KOPT-K1 (cell line): ENCODE results near the gene RNF168.
A peak's percentile ranks its signal among the peaks of the same experiment; 100 is the strongest.
"Not testable (repeated sequence)": the region's sequence is repeated elsewhere in the genome, so short reads cannot be mapped to it uniquely, and the experiment has no call there.

Experiments
- H3K27ac ChIP-seq: fragments of 200-600 bp; sonication (generic); 2 replicates; pipeline ENCODE4 v1.5.1; 2016; ENCODE audit warnings: antibody characterized with exemption, mild to moderate bottlenecking, low read depth, low read length; ENCODE audit not compliant: poor library complexity, severe bottlenecking
- H3K36me3 ChIP-seq: fragments of 200-600 bp; sonication (generic); 2 replicates; pipeline ENCODE4 v1.5.1; 2017; ENCODE audit warnings: antibody characterized with exemption, mild to moderate bottlenecking, low read length, moderate library complexity; ENCODE audit not compliant: insufficient read depth
- H3K9me3 ChIP-seq: fragments of 200-600 bp; sonication (generic); 2 replicates; pipeline ENCODE4 v1.5.1; 2017; ENCODE audit warnings: antibody characterized with exemption, low read length, mild to moderate bottlenecking; ENCODE audit not compliant: insufficient read depth, poor library complexity, severe bottlenecking

RNF168 gene

GRCh38 chr3:196502775-196503195 lies 783 bp downstream of the RNF168 start:
- H3K27ac ChIP-seq: peak overlapping the region; percentile 96
- H3K9me3 ChIP-seq: peaks cover 19% of the 10 kb centered on the region
- H3K36me3 ChIP-seq: peaks cover 33% of the 10 kb centered on the region

DNA sequence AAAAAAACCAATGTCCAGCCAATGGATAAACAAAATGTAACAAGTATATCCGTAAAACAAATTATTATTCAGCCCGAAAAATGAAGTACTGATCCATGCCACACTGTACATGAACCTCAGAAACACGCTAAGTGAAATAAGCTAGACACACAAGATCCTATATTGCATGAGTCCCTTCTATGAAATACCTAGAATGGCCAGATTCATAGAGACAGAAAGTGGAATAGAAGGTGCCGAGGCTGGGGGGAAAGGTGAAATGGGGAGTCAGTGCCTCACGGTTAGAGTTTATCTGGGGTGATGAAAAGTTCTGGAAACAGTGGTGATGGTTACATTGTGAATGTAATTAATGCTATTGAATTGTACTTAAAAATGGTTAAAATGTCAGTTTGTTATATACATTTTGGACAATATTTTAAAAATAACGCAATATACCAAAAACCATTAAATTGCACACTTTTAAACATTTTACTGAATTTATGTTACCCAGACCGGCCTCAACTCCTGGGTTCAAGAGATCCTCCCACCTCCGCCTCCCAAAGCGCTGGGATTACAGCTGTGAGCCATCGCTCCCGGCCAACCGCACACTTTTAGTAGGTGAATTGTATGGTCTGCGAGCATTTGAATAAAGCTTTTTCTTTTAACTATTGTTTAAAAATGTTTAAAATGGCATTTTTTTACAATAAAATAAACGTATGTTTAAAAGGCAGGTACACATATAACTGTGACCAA lies 2.1 kb downstream of the RNF168 start:
- H3K9me3 ChIP-seq: peaks cover 9% of the 10 kb centered on the region
- peak overlapping the region; percentile 96 for H3K27ac ChIP-seq
- H3K36me3 ChIP-seq: peaks cover 46% of the 10 kb centered on the region

GRCh38 chr3:196499807-196500524 lies 3.6 kb downstream of the RNF168 start:
- H3K36me3 ChIP-seq: peaks cover 61% of the 10 kb centered on the region
- H3K27ac ChIP-seq: peak overlapping the region; percentile 96
- no peaks in the 10 kb centered on the region for H3K9me3 ChIP-seq

GRCh38 chr3:196499061-196499460 lies 4.5 kb downstream of the RNF168 start:
- H3K36me3 ChIP-seq: peaks cover 70% of the 10 kb centered on the region
- peak overlapping the region; percentile 96 for H3K27ac ChIP-seq
- no peaks in the 10 kb centered on the region for H3K9me3 ChIP-seq

GRCh38 chr3:196498297-196498696 lies 5.3 kb downstream of the RNF168 start:
- peaks cover 75% of the 10 kb centered on the region for H3K36me3 ChIP-seq
- no peak overlapping the region for H3K27ac ChIP-seq
- no peaks in the 10 kb centered on the region for H3K9me3 ChIP-seq

- Histone ChIP-seq H3K27ac (no peak overlapping the region), H3K9me3 (no peaks in the 10 kb centered on the region), H3K36me3 (peaks cover 89% of the 10 kb centered on the region)
Measured at GRCh38 chr3:196496183-196496582, 7.4 kb downstream of the RNF168 start.

- Histone ChIP-seq H3K27ac (no peak overlapping the region), H3K36me3 (peaks cover 89% of the 10 kb centered on the region), H3K9me3 (no peaks in the 10 kb centered on the region)
Measured at GRCh38 chr3:196493292-196493691, 10.3 kb downstream of the RNF168 start.

- no peaks in the 10 kb centered on the region for H3K9me3 ChIP-seq
Measured at GRCh38 chr3:196492080-196492479, 11.5 kb downstream of the RNF168 start.

GRCh38 chr3:196489747-196490146 lies 13.8 kb downstream of the RNF168 start:
- no peak overlapping the region for H3K27ac ChIP-seq
- no peaks in the 10 kb centered on the region for H3K9me3 ChIP-seq
- H3K36me3 ChIP-seq: peaks cover 89% of the 10 kb centered on the region

More at GRCh38 chr3:196492080-196492479, 11.5 kb downstream of the RNF168 start:
- Histone ChIP-seq H3K36me3 (peaks cover 89% of the 10 kb centered on the region), H3K27ac (no peak overlapping the region)

GRCh38 chr3:196486263-196486662 lies 17.3 kb downstream of the RNF168 start:
- peaks cover 94% of the 10 kb centered on the region for H3K36me3 ChIP-seq
- no peaks in the 10 kb centered on the region for H3K9me3 ChIP-seq
- H3K27ac ChIP-seq: no peak overlapping the region

DNA sequence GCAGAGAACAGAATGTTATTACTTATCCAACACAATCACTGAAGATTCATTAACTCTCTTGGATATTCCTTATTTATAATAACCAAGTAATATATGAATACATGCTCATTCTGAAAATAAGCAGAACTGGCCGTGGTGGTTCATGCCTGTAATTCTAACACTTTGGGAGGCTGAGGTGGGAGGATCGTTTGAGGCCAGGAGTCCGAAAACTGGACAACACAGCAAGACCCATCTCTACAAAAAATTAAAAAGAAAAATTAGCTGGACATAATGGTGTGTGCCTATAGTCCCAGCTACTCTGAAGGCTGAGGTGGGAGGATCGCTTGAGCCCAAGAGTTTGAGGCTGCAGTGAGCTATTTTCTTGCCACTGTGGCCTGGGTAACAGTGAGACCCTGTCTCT lies 25.9 kb downstream of the RNF168 start:
- no peak overlapping the region for H3K27ac ChIP-seq
- H3K9me3 ChIP-seq: no peaks in the 10 kb centered on the region
- H3K36me3 ChIP-seq: peaks cover 96% of the 10 kb centered on the region

DNA sequence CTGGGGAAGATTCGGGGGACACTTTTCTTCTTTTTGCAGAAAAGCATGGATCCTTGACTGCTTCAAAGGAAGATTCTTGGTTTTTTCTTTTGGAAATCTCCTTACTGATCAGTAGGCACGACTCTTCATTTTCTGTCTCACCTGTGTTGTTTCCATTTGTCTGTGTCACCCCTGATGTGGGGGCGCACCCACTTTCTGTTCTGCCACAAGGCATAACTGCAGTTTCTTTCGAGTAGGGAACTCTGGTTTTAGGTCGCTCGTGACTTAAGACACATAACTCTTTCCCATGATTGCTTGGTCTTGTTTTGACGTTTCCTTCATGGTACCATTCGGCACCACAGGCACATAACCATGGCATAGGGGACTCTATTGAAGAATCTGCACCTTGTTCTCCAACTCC lies 31.3 kb downstream of the RNF168 start:
- no peak overlapping the region for H3K27ac ChIP-seq
- H3K36me3 ChIP-seq: peaks cover 97% of the 10 kb centered on the region
- no peaks in the 10 kb centered on the region for H3K9me3 ChIP-seq

DNA sequence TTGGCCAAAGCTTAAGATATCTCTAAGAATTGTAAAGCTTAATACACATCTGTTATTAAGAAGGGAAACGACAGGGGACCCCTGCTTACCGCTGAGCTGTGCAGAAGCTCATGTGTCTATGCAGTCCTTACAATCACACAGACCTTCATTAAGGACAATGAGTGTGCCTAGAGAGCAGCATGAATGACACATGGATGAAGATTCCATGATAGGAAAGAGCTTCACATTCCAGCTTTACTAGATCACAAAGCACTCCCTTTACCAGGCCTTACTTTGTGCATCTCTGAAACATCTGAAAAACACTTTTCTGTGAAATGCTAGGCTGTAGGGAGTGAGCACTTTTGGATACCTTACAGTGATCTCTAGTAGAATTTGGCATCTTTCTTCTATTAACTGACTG lies 32.0 kb downstream of the RNF168 start:
- H3K9me3 ChIP-seq: no peaks in the 10 kb centered on the region
- H3K27ac ChIP-seq: no peak overlapping the region
- peaks cover 94% of the 10 kb centered on the region for H3K36me3 ChIP-seq

GRCh38 chr3:196470182-196470581 lies 33.4 kb downstream of the RNF168 start:
- not testable (repeated sequence) for H3K9me3 ChIP-seq, H3K27ac ChIP-seq
- H3K36me3 ChIP-seq: peaks cover 81% of the 10 kb centered on the region

DNA sequence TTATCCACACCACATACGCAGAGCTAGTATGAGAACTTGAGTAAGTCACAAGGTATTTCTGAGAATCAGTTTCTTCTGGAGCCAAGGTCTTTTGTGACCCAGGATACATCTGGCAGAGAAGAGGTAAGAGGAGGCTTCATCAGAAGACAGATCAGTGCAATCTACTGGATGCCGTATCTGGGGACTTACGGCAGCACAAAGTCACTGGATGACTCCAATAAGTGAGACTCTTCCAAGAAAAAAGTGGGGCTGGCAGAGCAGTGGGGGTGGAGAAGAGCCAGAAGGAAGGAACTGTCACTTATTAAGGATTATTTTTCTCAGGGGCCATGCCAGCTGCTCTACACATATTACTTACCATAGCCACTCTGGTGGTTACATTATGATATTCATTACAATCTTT lies 39.8 kb downstream of the RNF168 start:
- Histone ChIP-seq H3K9me3 (no peaks in the 10 kb centered on the region), H3K27ac (no peak overlapping the region), H3K36me3 (peaks cover 19% of the 10 kb centered on the region)

DNA sequence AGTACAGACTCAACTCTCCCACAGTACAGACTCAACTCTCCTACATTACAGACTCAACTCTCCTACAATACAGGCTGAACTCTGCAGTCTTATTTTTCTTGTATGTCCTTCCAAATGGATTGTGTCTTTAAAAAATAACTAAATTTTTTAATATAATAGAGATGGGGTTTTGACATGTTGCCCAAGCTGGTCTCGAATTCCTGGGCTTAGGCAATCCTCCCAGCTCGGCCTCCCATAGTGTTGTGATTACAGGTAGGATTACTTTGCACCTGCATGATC lies 40.2 kb downstream of the RNF168 start:
- Histone ChIP-seq H3K36me3 (peaks cover 15% of the 10 kb centered on the region), H3K27ac (no peak overlapping the region), H3K9me3 (no peaks in the 10 kb centered on the region)
